HG03280 (cell line): ENCODE data around the gene CDK3.
"Not testable (repeated sequence)": the region's sequence is repeated elsewhere in the genome, so short reads cannot be mapped to it uniquely, and the experiment has no call there.

Experiments
- ATAC-seq: cut with Tn5 transposase; IDR thresholded peaks from one replicate; pipeline ENCODE4 v1.9.1; 2021; ENCODE audit warnings: mild to moderate bottlenecking, moderate library complexity; ENCODE audit not compliant: unreplicated experiment

CDK3 gene

DNA sequence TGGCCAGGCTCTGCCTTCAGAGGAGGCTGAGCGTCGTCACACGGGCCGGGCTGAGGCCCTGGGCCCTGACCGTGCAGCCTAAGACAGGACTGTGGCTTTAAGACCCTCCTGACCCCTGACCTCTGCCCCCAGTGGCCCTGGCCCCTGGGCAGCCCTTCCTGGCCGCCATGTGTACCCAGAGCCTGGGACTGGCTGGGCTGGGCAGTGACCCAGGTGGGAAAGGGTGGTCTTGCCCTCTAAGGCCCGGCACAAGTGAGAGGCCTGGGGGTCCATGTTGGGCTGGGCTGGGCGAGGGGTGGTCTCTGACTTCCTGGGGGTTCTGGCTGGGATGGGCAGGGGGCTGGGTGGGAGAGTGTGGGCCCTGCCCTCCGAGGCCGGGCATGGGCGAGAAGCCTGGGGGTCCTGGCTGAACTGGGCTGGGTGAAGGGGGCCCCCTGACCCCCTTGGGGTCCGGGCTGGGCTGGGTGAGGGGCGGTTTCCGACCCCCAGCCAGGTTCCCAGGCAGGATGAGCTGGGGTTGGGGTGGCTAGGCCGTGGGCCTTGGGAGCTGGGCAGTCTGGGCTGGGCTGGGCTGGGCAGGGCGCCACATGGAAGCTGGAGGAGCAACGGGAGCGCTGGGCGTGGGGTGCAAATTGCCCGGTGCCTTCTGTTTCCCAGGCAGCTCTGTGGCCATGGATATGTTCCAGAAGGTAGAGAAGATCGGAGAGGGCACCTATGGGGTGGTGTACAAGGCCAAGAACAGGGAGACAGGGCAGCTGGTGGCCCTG lies at the start of gene CDK3:
CDK3 (plus strand) TSS at position 101 of the 767 bp plus-strand sequence; CDS start at position 672, 571 bp downstream.
- no peak for ATAC-seq

DNA sequence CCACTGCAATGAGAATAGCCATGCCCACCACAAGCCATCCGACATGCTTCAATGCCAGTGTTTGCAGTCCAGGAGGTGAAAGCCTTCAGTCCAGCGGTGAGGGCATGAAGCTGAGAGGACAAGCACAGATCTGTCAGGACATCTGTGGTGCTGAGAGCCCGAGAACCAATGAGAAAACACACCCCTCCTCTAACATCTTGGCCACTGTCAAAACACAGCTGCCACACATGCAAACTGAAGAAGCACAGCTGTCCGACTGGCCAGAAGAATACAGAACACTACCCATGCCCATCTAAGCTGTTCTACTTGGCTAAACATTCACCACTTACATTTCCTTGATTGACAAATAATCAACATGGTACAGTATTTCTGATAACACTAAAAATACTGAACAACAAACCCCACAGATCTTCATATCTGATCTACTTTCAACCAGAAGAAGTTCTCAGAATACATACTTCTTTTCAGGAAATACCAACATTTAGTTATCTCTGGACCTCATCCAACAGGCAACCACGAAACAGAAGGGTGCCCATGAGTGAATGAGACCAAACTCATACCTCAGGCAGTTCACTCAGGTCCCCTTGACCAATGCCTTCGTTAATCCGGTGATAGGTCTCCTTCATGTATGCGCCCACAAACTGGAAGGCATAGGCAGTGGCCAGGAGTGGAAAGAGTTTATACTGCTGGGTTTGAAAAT lies 49.6 kb upstream of the CDK3 start:
- no peak for ATAC-seq

DNA sequence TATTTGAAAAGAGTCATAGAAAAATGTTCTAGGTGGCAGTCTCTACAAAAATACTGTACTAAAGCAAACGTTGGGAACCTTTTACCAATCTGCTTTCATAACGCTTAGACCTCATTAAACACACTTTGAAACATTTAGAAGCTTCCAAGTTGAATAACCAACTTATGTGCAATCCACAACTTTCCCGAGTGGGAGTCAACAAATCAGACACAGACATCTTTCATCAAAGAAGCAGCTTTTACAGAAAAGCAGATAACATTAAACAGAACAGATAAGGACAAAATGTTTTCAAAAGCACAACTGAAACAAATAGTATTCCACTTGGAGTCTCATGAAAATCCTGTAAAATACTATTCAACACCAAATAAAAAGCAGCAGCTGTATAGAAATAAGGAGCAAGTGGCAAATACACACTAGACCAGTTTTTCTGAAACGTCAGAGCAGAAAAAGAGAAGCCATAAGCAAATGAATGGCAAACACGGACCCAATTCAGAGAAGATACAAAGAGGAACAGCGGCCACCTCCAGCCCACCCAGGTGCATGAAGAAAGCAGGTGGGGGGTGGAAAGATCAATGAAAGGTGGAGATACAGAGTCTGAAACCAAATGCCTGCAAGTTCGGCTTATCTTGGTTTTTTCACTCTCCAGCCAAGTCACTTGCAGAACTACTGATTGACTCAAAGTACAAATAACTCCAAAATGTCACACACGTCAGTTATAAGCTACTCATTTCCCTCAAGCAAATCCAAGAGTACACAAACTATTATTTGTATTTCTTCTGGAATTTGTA lies 41.4 kb upstream of the CDK3 start:
- no peak for ATAC-seq

DNA sequence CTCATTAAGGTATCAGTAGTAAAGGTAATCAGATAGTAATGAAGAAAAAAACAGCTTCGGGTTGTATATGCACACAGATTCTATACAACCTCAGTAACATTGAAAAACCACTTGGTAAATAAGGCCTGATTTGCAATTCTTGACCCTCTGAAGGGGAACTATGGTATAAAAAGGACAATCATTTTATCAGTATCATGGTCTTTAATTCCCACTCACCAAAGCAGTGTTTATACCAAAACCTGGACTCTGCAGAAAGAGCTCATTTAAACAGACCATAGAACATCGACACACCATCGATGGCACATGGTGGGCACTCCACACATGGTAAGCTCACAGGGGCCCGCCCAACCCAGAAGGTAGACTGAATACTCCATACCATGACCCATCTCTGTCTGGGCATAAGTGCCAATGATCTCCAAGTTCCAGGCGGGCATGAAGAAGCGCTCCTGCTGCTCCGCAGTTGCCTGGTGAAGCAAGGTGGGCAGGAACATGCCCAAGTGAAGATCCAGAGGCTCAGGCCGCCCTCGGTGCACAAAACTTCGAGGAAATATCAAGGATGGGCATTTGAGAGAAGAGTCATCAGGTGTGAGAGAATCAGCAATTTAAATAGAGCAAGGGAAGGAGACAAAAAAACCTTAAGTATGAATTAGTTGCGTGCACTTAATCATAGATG lies 40.7 kb upstream of the CDK3 start:
- no peak for ATAC-seq

DNA sequence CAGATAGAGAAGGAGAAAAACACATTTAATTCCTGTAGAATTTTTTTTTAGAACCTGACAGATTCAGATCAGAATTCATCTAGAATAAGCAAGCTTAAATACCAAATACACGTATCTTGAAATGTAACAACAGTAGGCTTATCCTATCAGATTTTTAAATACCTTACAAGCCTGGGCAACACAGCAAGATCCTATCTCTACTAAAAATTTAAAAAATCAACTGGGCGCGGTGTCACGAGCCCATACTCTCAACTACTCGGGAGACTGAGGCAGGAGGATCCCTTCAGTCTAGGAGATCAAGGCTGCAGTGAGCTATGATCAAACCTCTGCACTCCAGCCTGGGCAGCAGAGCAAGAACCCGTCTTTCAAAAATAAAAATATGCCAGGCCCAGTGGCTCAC lies 35.2 kb upstream of the CDK3 start:
- ATAC-seq = no peak

DNA sequence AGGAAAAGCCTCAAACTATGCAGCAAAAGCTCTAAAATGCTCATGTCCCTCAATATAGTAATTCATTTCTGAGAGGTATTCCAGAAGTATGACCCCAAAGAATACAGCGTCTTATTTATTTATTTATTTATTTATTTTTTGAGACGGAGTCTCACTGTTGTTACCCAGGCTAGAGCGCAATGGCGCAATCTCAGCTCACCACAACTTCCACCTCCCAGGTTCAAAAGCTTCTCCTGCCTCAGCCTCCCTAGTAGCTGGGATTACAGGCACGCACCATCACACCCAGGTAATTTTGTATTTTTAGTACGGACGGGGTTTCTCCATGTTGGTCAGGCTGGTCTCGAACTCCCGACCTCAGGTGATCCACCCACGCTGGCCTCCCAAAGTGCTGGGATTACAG lies 31.6 kb upstream of the CDK3 start:
- not testable (repeated sequence) for ATAC-seq

DNA sequence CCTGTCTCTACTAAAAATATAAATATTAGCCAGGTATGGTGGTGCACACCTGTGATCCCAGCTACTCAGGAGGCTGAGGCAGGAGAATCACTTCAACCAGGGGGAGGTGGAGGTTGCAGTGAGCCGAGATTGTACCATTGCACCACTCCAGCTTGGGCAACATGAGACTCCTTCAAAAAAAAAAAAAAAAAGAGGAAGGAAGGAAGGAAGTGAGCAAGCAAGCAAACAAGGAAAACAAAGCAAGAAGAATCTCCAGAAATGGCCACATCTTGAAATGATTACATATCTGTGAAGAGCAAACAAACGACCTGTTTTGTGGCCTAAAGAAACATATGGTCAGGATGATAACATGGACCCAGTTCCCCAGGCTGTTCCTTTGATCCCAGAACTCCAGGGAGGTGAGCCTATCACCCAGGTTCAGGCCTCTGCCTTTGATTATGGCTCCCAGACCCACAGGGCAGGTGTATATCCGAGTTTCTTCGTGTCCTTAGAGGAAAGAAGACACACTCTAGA lies 30.6 kb upstream of the CDK3 start:
- no peak for ATAC-seq

DNA sequence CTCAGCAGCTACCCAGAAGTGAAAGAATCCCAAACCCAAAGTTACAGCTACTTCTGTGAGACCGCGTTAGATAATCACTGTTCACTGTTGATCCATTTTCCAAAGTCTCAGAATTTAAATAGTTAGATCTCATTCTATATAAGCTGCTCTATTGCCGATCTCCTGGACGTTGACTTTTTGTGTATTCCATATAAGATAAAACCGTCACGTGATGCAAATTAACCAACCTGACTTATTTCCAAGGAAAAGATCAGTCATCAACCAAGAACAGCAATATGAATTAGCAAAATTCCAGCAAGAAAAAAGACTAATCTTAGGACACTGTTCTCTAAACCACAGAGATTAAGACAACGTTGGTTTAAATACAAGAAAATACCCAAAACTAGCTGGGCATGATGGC lies 30.0 kb upstream of the CDK3 start:
- ATAC-seq = no peak

DNA sequence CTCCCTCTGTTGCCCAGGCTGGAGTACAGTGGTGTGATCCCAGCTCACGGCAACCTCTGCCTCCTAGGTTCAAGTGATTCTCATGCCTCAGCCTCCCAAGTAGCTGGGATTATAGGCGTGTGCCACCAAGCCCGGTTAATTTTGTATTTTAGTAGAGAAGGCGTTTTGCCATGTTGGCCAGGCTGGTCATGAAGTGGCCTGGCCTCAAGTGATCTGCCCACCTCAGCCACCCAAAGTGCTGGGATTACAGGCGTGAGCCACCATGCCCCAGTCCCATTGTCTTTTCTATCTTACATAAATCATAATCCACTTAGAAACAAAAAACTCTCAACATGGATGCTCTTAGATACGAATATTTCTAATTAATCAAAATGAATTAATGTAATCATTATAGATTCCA lies 25.5 kb upstream of the CDK3 start:
- ATAC-seq = not testable (repeated sequence)

DNA sequence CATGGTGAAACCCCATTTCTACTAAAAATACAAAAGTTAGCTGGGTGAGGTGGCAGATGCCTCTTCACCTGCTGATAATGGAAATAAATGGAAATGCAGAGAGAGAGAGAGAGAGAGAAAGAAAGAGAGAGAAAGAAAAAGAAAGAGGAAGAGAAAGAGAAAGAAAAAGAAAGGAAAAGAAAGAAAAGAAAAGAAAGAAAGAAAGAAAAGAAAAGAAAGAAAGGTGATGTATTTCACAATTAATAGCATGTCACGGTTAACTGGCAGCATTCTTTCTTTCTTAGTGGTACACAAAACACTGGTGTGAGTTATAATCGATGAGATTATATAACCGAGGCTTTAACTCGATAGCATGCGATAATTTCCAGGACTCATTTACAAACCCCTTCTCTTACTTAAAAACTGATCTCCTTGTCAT lies 24.9 kb upstream of the CDK3 start:
- no peak for ATAC-seq

DNA sequence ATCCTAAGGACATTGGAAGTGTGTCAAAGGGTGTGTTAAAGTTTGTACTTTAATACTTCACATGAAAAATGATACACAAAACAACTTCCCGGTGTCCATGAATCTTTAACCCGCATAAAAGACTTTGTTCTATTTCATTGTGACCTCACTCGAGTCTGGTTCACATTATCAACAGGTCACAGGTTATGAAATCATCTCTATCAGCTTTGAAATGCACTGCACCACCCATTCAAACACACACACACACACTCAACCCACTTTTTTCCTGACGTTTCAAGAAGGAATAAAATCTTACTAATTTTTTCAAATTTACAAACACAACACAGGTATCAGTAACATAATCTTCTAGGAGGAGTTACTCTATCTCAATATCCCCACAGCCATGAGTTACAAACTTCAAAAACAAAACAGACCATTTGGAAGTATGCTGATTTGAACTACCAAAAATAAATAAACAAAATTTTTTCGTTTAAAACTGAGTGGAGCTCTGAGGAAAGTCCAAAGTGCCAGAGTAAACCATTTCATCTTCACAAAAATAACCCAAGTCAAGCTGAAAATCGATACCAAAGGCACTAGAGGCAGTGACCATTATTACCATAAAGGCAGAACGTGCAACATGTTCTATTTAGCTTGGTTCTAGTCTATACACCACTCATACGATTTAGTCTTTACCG lies 24.3 kb upstream of the CDK3 start:
- no peak for ATAC-seq

DNA sequence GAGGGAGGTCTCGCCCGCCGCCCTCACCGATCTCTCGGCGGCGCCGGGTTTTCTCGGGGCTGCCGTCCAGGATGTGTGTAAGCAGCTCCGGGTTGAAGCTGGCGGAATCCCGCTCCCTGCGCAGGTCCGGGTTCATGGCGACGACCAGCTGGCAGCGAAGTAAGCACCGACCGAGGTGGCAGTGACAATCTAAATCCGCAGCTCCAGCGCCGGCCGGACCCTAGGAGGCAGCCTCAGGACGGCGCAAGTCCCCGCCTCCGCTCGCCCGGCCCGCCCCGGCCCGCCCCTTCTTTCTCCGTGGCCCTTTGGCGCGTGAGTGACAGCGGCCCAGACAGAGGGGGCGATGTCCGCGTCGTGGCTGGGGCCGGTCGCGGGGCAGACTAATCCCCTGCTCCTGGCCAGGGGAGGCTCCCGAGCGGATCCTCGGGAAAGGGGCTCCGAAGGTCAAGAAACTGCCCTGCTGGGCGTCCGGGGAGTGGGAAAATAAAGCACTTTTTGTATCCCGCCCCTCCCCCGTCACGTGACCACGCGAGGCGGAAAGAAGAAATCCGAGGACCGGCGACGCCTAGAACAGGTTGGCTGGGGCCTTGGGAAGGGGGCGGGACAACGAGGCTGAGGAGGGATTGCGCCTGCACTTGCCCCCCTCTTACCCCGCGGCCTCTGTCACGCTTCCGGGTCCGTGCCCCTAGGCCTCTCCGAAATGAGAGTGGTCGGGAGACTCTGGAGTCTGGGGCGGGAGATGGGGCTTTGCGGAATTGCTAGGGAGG lies 21.5 kb upstream of the CDK3 start, which contains the start of the genes ACOX1 and TEN1:
ACOX1 (minus strand) TSS at position 229 of the 767 bp plus-strand sequence; CDS start at position 136, 93 bp downstream.
TEN1 (plus strand) TSS at position 303 of the 767 bp plus-strand sequence. CDS start 6,953 bp downstream, outside the sequence.
- peak; percentile 93 for ATAC-seq

DNA sequence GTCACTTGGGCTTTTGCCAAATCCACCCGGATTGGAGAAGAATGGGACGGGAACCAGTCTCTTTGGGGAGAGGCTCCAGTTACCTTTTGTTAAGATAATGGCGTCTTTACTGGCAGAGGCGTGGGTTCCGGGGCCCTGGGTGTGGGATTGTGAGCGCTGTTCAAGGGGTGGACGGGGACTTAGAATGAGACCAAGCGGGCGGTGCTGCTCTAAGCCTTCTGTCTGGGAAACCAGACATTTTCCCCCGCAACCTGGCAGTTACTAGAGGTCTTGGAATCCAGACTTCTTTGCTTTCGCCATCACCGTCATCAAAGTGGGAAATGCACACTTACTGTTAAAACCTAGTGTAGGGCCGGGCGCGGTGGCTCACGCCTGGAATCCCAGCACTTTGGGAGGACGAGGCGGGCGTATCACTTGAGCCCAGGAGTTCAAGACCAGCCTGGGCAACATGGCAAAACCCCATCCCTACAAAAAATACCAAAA lies 20.9 kb upstream of the CDK3 start:
- ATAC-seq = peak; percentile 17

DNA sequence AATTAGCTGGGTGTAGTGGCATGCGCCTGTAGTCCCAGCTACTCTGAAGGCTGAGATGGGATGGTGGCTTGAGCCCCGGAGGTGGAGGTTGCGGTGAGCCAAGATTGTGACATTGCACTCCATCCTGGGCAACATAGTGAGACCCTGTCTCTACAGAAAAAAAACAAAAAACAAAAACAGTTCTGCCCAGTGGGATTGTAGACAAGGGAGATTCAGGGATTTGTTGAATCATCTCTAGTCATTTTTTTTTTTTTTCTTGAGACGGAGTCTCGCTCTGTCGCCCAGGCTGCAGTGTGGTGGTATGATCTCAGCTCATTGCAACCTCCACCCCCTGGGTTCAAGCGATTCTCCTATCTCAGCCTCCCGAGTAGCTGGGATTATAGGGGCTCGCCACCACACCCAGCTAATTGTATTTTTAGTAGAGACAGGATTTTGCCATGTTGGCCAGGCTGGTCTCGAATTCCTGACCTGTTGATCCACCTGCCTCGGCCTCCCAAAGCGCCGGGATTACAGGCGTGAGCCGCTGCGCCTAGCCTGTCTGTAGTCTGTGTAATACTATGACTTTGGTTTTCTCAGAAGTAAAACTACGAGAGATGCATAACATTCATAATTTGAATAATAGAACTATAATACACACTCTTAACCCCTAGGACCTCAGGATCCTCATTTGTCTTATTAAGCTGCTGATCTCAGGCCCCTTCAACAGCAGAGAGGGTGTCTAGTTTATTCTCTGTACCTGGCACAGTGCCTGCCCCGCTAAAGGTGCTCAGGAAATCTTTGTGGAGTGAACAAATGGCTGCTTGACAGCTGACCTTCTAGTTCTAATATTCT lies 20.3 kb upstream of the CDK3 start:
- ATAC-seq = no peak

DNA sequence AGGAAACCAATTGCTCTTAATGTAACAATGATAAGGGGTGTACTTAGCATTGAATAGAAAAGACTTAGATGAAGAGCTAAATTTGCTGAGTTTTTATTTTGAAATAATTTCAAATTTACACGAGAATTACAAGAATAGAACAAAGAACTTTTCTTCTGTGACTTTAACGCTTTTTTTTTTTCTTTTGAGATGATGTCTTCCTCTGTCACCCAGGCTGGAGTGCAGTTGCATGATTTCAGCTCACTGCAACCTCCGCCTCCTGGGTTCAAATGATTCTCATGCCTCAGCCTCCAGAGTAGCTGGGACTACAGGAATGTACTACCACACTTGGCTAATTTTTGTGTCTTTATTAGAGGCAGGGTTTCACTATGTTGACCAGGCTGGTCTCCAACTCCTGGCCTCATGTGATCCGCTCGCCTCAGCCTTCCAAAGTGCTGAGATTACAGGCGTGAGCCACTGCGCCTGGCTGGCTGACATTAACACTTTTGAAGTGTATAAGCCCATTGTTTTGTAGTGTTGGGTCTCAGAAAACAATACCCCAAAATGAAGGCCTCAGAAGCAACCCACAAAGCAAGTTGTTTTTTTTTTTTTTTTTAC lies 19.5 kb upstream of the CDK3 start:
- no peak for ATAC-seq

DNA sequence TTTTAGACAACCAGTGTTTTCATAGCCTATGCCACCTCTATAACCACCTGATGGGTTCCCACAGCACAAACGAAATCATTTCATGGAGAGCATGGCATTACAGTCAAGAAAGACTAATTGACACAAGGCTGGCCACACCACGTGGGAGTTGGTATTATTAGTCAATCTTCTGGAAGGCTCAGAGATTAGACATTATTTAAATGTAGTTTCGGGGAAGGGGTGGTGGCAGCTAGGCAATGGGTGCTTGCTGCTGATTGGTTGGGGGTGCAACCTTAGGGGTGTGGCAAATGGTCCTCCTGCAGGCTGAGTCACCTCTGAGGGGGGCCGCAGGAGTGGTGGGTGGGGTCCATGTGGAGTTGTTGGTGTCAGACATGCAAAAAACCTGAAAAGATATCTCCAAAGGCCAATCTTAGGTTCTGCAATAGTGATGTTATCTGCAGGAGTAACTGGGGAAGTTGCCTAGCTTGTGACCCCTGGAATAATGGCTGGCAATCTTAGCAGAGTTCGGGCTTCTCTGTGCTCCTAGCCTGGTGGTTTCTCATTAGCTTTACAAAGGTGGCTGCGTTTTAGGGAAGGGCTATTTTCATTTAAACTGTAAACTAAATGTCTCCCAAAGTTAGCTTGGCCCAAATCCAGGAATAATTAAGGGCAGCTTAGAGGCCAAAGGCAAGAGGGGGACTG lies 17.0 kb upstream of the CDK3 start:
- no peak for ATAC-seq

DNA sequence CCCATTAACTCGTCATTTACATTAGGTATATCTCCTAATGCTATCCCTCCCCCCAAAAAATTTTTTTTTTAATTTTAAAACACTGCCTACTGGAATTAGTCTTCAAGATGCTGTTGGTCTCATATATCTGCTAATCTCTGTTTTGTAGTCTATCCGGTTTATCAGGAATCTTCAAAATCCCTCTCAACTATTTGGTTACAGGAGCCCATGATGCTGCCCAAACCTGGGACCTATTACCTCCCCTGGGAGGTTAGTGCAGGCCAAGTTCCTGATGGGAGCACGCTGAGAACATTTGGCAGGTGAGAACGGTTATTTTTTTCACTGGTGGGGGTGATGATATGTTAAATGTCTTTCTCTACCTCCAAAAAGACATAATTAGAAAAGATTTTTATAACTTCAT lies 14.7 kb upstream of the CDK3 start:
- no peak for ATAC-seq
